ENCODE measurements around the gene PARVG.

DNA sequence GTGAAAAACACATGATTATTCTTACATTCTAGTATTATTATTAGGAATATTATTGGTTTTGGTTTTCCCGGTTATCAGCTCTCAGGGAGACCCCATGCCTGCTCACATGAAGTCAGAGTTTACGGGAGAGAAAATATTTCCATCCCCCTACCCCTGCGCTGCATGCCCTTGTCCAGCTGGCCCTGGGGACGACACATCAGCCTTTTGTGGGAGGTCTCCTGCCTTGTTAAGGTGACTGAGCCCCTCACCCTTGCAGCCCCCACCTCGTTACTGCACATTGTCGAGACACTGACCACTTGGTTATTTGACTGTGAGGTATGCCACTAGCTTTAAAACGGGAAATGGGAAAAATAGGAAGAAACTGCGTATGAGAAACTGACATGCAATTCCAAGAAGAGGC is 63.0 kb downstream of the PARVG start:
- TF ChIP-seq EP300 (IDR thresholded peaks at IDR 0.05; ENCODE audit: low read depth), result no peak
- TF ChIP-seq, protein P1, sequence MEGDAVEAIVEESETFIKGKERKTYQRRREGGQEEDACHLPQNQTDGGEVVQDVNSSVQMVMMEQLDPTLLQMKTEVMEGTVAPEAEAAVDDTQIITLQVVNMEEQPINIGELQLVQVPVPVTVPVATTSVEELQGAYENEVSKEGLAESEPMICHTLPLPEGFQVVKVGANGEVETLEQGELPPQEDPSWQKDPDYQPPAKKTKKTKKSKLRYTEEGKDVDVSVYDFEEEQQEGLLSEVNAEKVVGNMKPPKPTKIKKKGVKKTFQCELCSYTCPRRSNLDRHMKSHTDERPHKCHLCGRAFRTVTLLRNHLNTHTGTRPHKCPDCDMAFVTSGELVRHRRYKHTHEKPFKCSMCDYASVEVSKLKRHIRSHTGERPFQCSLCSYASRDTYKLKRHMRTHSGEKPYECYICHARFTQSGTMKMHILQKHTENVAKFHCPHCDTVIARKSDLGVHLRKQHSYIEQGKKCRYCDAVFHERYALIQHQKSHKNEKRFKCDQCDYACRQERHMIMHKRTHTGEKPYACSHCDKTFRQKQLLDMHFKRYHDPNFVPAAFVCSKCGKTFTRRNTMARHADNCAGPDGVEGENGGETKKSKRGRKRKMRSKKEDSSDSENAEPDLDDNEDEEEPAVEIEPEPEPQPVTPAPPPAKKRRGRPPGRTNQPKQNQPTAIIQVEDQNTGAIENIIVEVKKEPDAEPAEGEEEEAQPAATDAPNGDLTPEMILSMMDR (IDR thresholded peaks at IDR 0.05), result no peak
- no peak for TF ChIP-seq POLR2AphosphoS5 (IDR thresholded peaks at IDR 0.05)
- no peak for TF ChIP-seq POLR2A (IDR thresholded peaks at IDR 0.05)
